Mucosa of stomach (tissue), 1 donor: ENCODE measurements around the gene CCDC170.

ENCODE experiments used
- H3K27me3 ChIP-seq: one replicate; pipeline ENCODE4 v1.7.0; 2013; ENCODE audit warnings: mild to moderate bottlenecking, low read length; ENCODE audit not compliant: control insufficient read depth, insufficient read depth
- H3K36me3 ChIP-seq: one replicate; pipeline ENCODE4 v1.7.0; 2013; ENCODE audit warnings: low read length; ENCODE audit not compliant: control insufficient read depth, insufficient read depth
- H3K4me1 ChIP-seq: one replicate; pipeline ENCODE4 v1.7.0; 2013; ENCODE audit warnings: mild to moderate bottlenecking, low read length; ENCODE audit not compliant: control insufficient read depth, insufficient read depth
- H3K4me3 ChIP-seq: one replicate; pipeline ENCODE4 v1.7.0; 2013; ENCODE audit warnings: low read length
- H3K9ac ChIP-seq: one replicate; pipeline ENCODE4 v1.7.0; 2013; ENCODE audit warnings: mild to moderate bottlenecking, low read length, moderate library complexity
- H3K9me3 ChIP-seq: one replicate; pipeline ENCODE4 v1.7.0; 2013; ENCODE audit warnings: mild to moderate bottlenecking, low read length, moderate library complexity; ENCODE audit not compliant: control insufficient read depth
- donor health status: Pancreatic carcinoma.

The CCDC170 gene

GRCh38 chr6:151553416-151554165 is 59.8 kb downstream of the CCDC170 start:
- H3K4me1 ChIP-seq, result no peaks in the 10 kb centered on the region
- no peaks in the 10 kb centered on the region for H3K9me3 ChIP-seq
- H3K27me3 ChIP-seq, result no peaks in the 10 kb centered on the region
- no peak overlapping the region for H3K4me3 ChIP-seq
- no peak overlapping the region for H3K9ac ChIP-seq
- H3K36me3 ChIP-seq, result no peaks in the 10 kb centered on the region

- Histone ChIP-seq H3K9ac (no peak overlapping the region), H3K4me3 (no peak overlapping the region), H3K9me3 (no peaks in the 10 kb centered on the region), H3K4me1 (no peaks in the 10 kb centered on the region), H3K27me3 (no peaks in the 10 kb centered on the region), H3K36me3 (no peaks in the 10 kb centered on the region)
Measured at GRCh38 chr6:151561238-151561637, 67.4 kb downstream of the CCDC170 start.

- no peak overlapping the region for H3K4me3 ChIP-seq
- H3K9ac ChIP-seq, result no peak overlapping the region
- no peaks in the 10 kb centered on the region for H3K27me3 ChIP-seq
- no peaks in the 10 kb centered on the region for H3K9me3 ChIP-seq
- no peaks in the 10 kb centered on the region for H3K36me3 ChIP-seq
- H3K4me1 ChIP-seq, result no peaks in the 10 kb centered on the region
Measured at GRCh38 chr6:151564654-151565053, 70.8 kb downstream of the CCDC170 start.

GRCh38 chr6:151565940-151566339 is 72.1 kb downstream of the CCDC170 start:
- Histone ChIP-seq H3K4me1 (no peaks in the 10 kb centered on the region), H3K9ac (no peak overlapping the region), H3K27me3 (no peaks in the 10 kb centered on the region), H3K36me3 (no peaks in the 10 kb centered on the region), H3K4me3 (no peak overlapping the region), H3K9me3 (no peaks in the 10 kb centered on the region)

GRCh38 chr6:151566557-151566956 is 72.7 kb downstream of the CCDC170 start:
- Histone ChIP-seq H3K9ac (no peak overlapping the region), H3K36me3 (no peaks in the 10 kb centered on the region), H3K9me3 (no peaks in the 10 kb centered on the region), H3K27me3 (no peaks in the 10 kb centered on the region), H3K4me1 (no peaks in the 10 kb centered on the region), H3K4me3 (no peak overlapping the region)

- Histone ChIP-seq H3K4me3 (no peak overlapping the region), H3K27me3 (no peaks in the 10 kb centered on the region), H3K9me3 (no peaks in the 10 kb centered on the region), H3K36me3 (no peaks in the 10 kb centered on the region), H3K9ac (no peak overlapping the region), H3K4me1 (no peaks in the 10 kb centered on the region)
Measured at GRCh38 chr6:151576633-151577032, 82.8 kb downstream of the CCDC170 start.

GRCh38 chr6:151577257-151577656 is 83.4 kb downstream of the CCDC170 start:
- H3K36me3 ChIP-seq, result no peaks in the 10 kb centered on the region
- H3K9me3 ChIP-seq, result no peaks in the 10 kb centered on the region
- H3K9ac ChIP-seq, result no peak overlapping the region
- no peaks in the 10 kb centered on the region for H3K4me1 ChIP-seq
- H3K4me3 ChIP-seq, result no peak overlapping the region
- no peaks in the 10 kb centered on the region for H3K27me3 ChIP-seq

GRCh38 chr6:151585741-151586140 is 91.9 kb downstream of the CCDC170 start:
- H3K4me3 ChIP-seq, result no peak overlapping the region
- no peaks in the 10 kb centered on the region for H3K36me3 ChIP-seq
- no peaks in the 10 kb centered on the region for H3K9me3 ChIP-seq
- no peak overlapping the region for H3K9ac ChIP-seq
- no peaks in the 10 kb centered on the region for H3K4me1 ChIP-seq
- no peaks in the 10 kb centered on the region for H3K27me3 ChIP-seq

- Histone ChIP-seq H3K9ac (no peak overlapping the region), H3K27me3 (no peaks in the 10 kb centered on the region), H3K36me3 (no peaks in the 10 kb centered on the region), H3K4me3 (no peak overlapping the region), H3K9me3 (no peaks in the 10 kb centered on the region), H3K4me1 (no peaks in the 10 kb centered on the region)
Measured at GRCh38 chr6:151589667-151590066, 95.8 kb downstream of the CCDC170 start.

- no peaks in the 10 kb centered on the region for H3K27me3 ChIP-seq
- no peaks in the 10 kb centered on the region for H3K9me3 ChIP-seq
- H3K4me3 ChIP-seq, result no peak overlapping the region
- no peaks in the 10 kb centered on the region for H3K4me1 ChIP-seq
- no peak overlapping the region for H3K9ac ChIP-seq
- H3K36me3 ChIP-seq, result no peaks in the 10 kb centered on the region
Measured at GRCh38 chr6:151590742-151591141, 96.9 kb downstream of the CCDC170 start.

GRCh38 chr6:151592449-151593159 is 98.8 kb downstream of the CCDC170 start:
- Histone ChIP-seq H3K9ac (no peak overlapping the region), H3K4me1 (no peaks in the 10 kb centered on the region), H3K27me3 (no peaks in the 10 kb centered on the region), H3K4me3 (no peak overlapping the region), H3K9me3 (no peaks in the 10 kb centered on the region), H3K36me3 (no peaks in the 10 kb centered on the region)

- H3K27me3 ChIP-seq, result no peaks in the 10 kb centered on the region
- no peaks in the 10 kb centered on the region for H3K36me3 ChIP-seq
- H3K9ac ChIP-seq, result no peak overlapping the region
Measured at GRCh38 chr6:151609146-151609902, 115.5 kb downstream of the CCDC170 start.

More at GRCh38 chr6:151609146-151609902, 115.5 kb downstream of the CCDC170 start:
- H3K4me3 ChIP-seq, result no peak overlapping the region
- no peaks in the 10 kb centered on the region for H3K9me3 ChIP-seq
- H3K4me1 ChIP-seq, result no peaks in the 10 kb centered on the region
